ENCODE data around the gene LRMDA. TPM values are rescaled to one million over a fixed set of nuclear protein-coding genes. Genes with fewer than 3 reads are reported as not detected.

LRMDA gene
- total and polyA plus RNA-seq, 2 donors (not counting 3 experiments of a cell fraction or from before 2014, with no cell fraction given) = 9.7 to 18.0 TPM

- Histone ChIP-seq H2AFZ (ENCODE audit: low read depth, low read length) (no peak overlapping the region), H3K36me3 (ENCODE audit: control insufficient read depth in 2 of 2, extremely low read depth in 1 of 2, insufficient read depth in 2 of 2, low read length in 2 of 2) (no peaks in the 10 kb centered on the region), H3K4me3 (replicated peaks in 1 of 3; ENCODE audit: insufficient read depth in 1 of 3, low read depth in 1 of 3, low read length in 3 of 3) (no peak overlapping the region), H3K79me2 (ENCODE audit: control insufficient read depth, insufficient read depth, low read length) (no peaks in the 10 kb centered on the region), H3K9me1 (replicated peaks; ENCODE audit: control insufficient read depth, extremely low read depth, insufficient read depth, low read length) (no peaks in the 10 kb centered on the region), H4K20me1 (replicated peaks; ENCODE audit: control insufficient read depth, extremely low read depth, insufficient read depth, low read length) (no peaks in the 10 kb centered on the region), H3K9ac (replicated peaks; ENCODE audit: extremely low read depth, insufficient read depth, low read length) (no peak overlapping the region), H3K27ac (ENCODE audit: insufficient read depth, low read depth, low read length) (no peak overlapping the region), H3K4me2 (ENCODE audit: insufficient read depth, low read length) (no peak overlapping the region), H3K9me3 (replicated peaks; ENCODE audit: control insufficient read depth, insufficient read depth, low read length) (no peaks in the 10 kb centered on the region), H3K27me3 (ENCODE audit: control insufficient read depth in 2 of 2, insufficient read depth in 2 of 2, low read length in 2 of 2) (no peaks in the 10 kb centered on the region), H3K4me1 (ENCODE audit: control insufficient read depth, extremely low read depth, insufficient read depth, low read length) (no peaks in the 10 kb centered on the region)
- BruUV-seq (replicated peaks) = no TSS peak
- DNase-seq (ENCODE audit: low read depth, low spot score) (no peak), FAIRE-seq (no peak)
- intact Hi-C loops (cut with micrococcal nuclease) (no loop called here), dilution Hi-C loops (cut with MboI; ENCODE audit: extremely low pct_ligation_motif_present, low sequenced_read_pairs) (no loop called here)
- ChIA-PET POLR2A (no interaction called here), CTCF (no interaction called here)
- no peak for TF ChIP-seq CTCF (IDR thresholded peaks at IDR 0.05; ENCODE audit: extremely low read depth in 1 of 2, insufficient read depth in 1 of 2, low read depth in 1 of 2, low read length in 2 of 2)
Observed at GRCh38 chr10:76015245-76015644, 583.8 kb downstream of the LRMDA start.

GRCh38 chr10:76017026-76017732, 585.8 kb downstream of the LRMDA start:
- Histone ChIP-seq H4K20me1 (replicated peaks; ENCODE audit: control insufficient read depth, extremely low read depth, insufficient read depth, low read length) (no peaks in the 10 kb centered on the region), H3K36me3 (ENCODE audit: control insufficient read depth in 2 of 2, extremely low read depth in 1 of 2, insufficient read depth in 2 of 2, low read length in 2 of 2) (no peaks in the 10 kb centered on the region), H3K9me3 (replicated peaks; ENCODE audit: control insufficient read depth, insufficient read depth, low read length) (no peaks in the 10 kb centered on the region), H3K4me2 (ENCODE audit: insufficient read depth, low read length) (no peak overlapping the region), H3K9ac (replicated peaks; ENCODE audit: extremely low read depth, insufficient read depth, low read length) (no peak overlapping the region), H3K4me1 (ENCODE audit: control insufficient read depth, extremely low read depth, insufficient read depth, low read length) (no peaks in the 10 kb centered on the region), H3K79me2 (ENCODE audit: control insufficient read depth, insufficient read depth, low read length) (no peaks in the 10 kb centered on the region), H3K27ac (ENCODE audit: insufficient read depth, low read depth, low read length) (no peak overlapping the region), H3K9me1 (replicated peaks; ENCODE audit: control insufficient read depth, extremely low read depth, insufficient read depth, low read length) (no peaks in the 10 kb centered on the region), H3K27me3 (ENCODE audit: control insufficient read depth in 2 of 2, insufficient read depth in 2 of 2, low read length in 2 of 2) (no peaks in the 10 kb centered on the region), H3K4me3 (replicated peaks in 1 of 3; ENCODE audit: insufficient read depth in 1 of 3, low read depth in 1 of 3, low read length in 3 of 3) (no peak overlapping the region), H2AFZ (ENCODE audit: low read depth, low read length) (no peak overlapping the region)
- TF ChIP-seq MAX (IDR thresholded peaks at IDR 0.05; ENCODE audit: insufficient read depth, insufficient read length) (no peak), POLR2AphosphoS5 (IDR thresholded peaks at IDR 0.05; ENCODE audit: insufficient read depth, low read depth, low read length) (no peak), EZH2 (IDR thresholded peaks at IDR 0.05; ENCODE audit: borderline replicate concordance, low read depth, low read length, severe bottlenecking) (no peak), JUN (IDR thresholded peaks at IDR 0.05; ENCODE audit: borderline replicate concordance, insufficient read depth, insufficient read length, low read depth) (no peak), FOS (IDR thresholded peaks at IDR 0.05; ENCODE audit: borderline replicate concordance, insufficient read depth, low read length) (no peak), POLR2A (IDR thresholded peaks at IDR 0.05; ENCODE audit: low read depth, low read length) (no peak), CTCF (IDR thresholded peaks at IDR 0.05; ENCODE audit: extremely low read depth in 1 of 2, insufficient read depth in 1 of 2, low read depth in 1 of 2, low read length in 2 of 2) (no peak), MYC (IDR thresholded peaks at IDR 0.05; ENCODE audit: low read depth, low read length) (no peak), GATA2 (IDR thresholded peaks at IDR 0.05; ENCODE audit: insufficient read depth, insufficient read length, low read depth, low read length) (no peak)
- no TSS peak for BruUV-seq (replicated peaks)
- intact Hi-C loops (cut with micrococcal nuclease) = no loop called here
- POLR2A ChIA-PET = no interaction called here
- dilution Hi-C loops (cut with MboI; ENCODE audit: extremely low pct_ligation_motif_present, low sequenced_read_pairs) = no loop called here
- CTCF ChIA-PET = no interaction called here
- DNase-seq (ENCODE audit: low read depth, low spot score) (no peak), FAIRE-seq (no peak)
